Measurements from ENCODE around the gene ABCA5. TPM values are rescaled to one million over a fixed set of nuclear protein-coding genes. Genes with fewer than 3 reads are reported as not detected.

Gene ABCA5
- total and polyA plus RNA-seq, 9 of the 15 experiments (the other 6 are each of a cell fraction or from before 2014, with no cell fraction given), result 0.74 to 2.3 (median 1.4) TPM

DNA sequence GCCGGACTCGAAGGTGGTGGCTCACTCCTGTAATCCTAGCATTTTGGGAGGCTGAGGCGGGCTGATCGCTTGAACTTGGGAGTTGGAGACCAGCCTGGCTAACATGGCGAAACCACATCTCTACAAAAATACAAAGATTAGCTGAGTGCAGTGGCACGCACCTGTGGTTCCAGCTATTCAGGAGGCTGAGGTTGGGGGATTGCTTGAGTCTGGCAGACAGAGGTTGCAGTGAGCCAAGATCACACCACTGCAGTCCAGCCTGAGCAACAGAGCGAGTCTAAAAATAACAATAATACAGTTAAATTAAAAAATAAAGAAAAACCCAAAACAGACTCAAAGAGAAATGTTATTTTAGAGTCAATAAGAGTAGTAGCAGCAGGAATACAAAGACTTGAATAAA lies 29.7 kb upstream of the ABCA5 start (continued):
- TF ChIP-seq, protein P1, sequence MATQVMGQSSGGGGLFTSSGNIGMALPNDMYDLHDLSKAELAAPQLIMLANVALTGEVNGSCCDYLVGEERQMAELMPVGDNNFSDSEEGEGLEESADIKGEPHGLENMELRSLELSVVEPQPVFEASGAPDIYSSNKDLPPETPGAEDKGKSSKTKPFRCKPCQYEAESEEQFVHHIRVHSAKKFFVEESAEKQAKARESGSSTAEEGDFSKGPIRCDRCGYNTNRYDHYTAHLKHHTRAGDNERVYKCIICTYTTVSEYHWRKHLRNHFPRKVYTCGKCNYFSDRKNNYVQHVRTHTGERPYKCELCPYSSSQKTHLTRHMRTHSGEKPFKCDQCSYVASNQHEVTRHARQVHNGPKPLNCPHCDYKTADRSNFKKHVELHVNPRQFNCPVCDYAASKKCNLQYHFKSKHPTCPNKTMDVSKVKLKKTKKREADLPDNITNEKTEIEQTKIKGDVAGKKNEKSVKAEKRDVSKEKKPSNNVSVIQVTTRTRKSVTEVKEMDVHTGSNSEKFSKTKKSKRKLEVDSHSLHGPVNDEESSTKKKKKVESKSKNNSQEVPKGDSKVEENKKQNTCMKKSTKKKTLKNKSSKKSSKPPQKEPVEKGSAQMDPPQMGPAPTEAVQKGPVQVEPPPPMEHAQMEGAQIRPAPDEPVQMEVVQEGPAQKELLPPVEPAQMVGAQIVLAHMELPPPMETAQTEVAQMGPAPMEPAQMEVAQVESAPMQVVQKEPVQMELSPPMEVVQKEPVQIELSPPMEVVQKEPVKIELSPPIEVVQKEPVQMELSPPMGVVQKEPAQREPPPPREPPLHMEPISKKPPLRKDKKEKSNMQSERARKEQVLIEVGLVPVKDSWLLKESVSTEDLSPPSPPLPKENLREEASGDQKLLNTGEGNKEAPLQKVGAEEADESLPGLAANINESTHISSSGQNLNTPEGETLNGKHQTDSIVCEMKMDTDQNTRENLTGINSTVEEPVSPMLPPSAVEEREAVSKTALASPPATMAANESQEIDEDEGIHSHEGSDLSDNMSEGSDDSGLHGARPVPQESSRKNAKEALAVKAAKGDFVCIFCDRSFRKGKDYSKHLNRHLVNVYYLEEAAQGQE (IDR thresholded peaks at IDR 0.05; ENCODE audit: borderline replicate concordance), result no peak
- TF ChIP-seq, protein P1 (CRISPR knock-in tag; IDR thresholded peaks at IDR 0.05; ENCODE audit: low read depth), result no peak
- no peak for TF ChIP-seq FIP1L1 (IDR thresholded peaks at IDR 0.05; ENCODE audit: low read depth, low read length, poor library complexity, severe bottlenecking)
- TF ChIP-seq ZNF431 (CRISPR knock-in tag; IDR thresholded peaks at IDR 0.05), result no peak
- TF ChIP-seq HDGF (IDR thresholded peaks at IDR 0.05), result no peak
- no peak for TF ChIP-seq EP400 (IDR thresholded peaks at IDR 0.05)
- TF ChIP-seq, protein P2, sequence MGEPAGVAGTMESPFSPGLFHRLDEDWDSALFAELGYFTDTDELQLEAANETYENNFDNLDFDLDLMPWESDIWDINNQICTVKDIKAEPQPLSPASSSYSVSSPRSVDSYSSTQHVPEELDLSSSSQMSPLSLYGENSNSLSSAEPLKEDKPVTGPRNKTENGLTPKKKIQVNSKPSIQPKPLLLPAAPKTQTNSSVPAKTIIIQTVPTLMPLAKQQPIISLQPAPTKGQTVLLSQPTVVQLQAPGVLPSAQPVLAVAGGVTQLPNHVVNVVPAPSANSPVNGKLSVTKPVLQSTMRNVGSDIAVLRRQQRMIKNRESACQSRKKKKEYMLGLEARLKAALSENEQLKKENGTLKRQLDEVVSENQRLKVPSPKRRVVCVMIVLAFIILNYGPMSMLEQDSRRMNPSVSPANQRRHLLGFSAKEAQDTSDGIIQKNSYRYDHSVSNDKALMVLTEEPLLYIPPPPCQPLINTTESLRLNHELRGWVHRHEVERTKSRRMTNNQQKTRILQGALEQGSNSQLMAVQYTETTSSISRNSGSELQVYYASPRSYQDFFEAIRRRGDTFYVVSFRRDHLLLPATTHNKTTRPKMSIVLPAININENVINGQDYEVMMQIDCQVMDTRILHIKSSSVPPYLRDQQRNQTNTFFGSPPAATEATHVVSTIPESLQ (CRISPR knock-in tag; IDR thresholded peaks at IDR 0.05), result no peak
- TF ChIP-seq RFX5 (IDR thresholded peaks at IDR 0.05; ENCODE audit: low read depth, low read length), result no peak
- no peak for TF ChIP-seq XRCC4 (IDR thresholded peaks at IDR 0.05; ENCODE audit: extremely low read depth, insufficient read depth, insufficient read length)
